ENCODE results near the gene RASGRF1.

The RASGRF1 gene

DNA sequence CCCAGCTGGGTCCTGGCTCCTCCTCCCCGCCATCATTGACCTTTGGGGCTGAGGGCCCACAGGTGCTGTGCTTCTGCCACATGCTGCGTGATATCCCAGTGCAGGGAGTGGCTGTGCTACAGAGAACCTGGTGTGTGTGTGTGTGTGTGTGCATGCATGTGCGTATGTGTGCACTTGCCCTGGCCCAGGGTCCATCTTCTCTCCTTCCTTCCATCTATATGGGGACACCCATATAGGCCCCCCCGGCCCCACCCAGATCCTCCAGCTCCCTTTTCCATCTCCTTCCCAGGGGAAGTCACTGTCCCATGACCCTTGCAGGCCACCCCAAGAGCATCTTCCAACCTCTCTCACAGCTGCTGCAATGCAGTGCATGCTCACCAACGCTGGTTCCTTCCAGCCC, 12.6 kb downstream of the RASGRF1 start:
- H3K4me3 ChIP-seq (ENCODE audit: low read depth, low read length) = no peak overlapping the region
- TF ChIP-seq CTCF (IDR thresholded peaks at IDR 0.05; ENCODE audit: low read depth, low read length) = no peak

DNA sequence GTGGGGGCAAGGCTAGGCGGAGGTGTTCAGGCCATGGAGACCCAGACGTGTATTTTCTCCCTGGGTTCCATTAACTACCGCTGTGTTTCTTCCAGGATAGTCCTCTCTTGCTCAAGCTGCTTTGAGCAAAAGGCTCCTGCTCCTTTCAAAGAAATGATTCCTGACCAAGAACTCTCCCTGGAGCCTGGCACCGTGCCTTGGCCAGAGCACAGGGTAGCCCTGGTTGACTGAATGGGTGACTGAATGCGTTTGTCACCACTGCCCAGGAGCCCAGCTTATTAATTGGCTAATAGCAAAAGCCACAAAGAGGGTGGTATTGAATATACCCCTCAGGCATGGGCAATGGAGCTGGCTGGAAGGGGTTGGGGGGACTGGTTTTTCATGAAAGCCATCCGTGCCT, 13.9 kb downstream of the RASGRF1 start:
- H3K4me3 ChIP-seq (ENCODE audit: low read depth, low read length) = no peak overlapping the region
- no peak for TF ChIP-seq CTCF (IDR thresholded peaks at IDR 0.05; ENCODE audit: low read depth, low read length)

- no peak overlapping the region for H3K4me3 ChIP-seq (ENCODE audit: low read depth, low read length)
- TF ChIP-seq CTCF (IDR thresholded peaks at IDR 0.05; ENCODE audit: low read depth, low read length) = no peak
These were observed 15.3 kb downstream of the RASGRF1 start for GRCh38 chr15:79075256-79075655.

GRCh38 chr15:79073336-79073735, 17.2 kb downstream of the RASGRF1 start:
- H3K4me3 ChIP-seq (ENCODE audit: low read depth, low read length) = no peak overlapping the region
- TF ChIP-seq CTCF (IDR thresholded peaks at IDR 0.05; ENCODE audit: low read depth, low read length) = no peak

DNA sequence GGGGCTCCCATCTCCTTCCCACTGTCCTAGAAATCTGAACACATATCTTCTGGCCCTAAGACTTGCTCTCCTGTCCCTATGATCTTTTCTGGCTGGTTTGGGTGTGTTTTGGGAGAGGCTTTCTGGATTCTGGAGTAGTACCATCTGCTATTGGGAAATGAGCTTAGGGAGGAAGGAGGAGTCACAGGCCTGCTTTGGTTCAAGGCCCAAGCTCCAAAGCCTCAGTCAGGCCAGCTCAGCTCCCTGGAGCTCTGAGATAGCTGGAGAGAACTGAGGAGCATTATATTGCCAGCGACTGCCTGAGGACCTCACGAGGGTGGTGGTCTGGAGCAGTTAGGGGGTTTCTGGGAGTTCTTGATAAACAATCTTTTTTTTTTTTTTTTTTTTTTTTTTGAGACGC, 18.7 kb downstream of the RASGRF1 start:
- no peak for TF ChIP-seq CTCF (IDR thresholded peaks at IDR 0.05; ENCODE audit: low read depth, low read length)
- H3K4me3 ChIP-seq (ENCODE audit: low read depth, low read length) = no peak overlapping the region

DNA sequence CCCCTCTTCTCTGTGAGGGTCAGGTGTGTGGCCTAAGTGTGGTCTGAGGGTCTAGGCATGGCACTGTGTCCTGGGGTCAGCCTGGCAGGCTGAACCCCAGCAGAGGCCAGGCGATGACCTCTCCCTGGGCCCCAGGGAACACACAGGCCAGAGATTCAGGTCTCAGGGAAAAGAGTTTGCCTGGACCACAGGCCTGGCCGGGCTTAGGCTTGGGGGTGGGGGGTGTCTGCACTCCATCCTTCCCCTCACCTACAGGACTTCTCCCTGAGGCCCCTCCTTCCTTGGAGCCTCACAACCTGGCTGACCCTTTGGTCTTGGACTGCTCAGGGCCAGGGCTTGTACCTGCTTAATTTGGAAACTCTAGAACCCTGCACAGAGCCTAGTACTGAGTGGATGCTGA, 21.8 kb downstream of the RASGRF1 start:
- no peak overlapping the region for H3K4me3 ChIP-seq (ENCODE audit: low read depth, low read length)
- TF ChIP-seq CTCF (IDR thresholded peaks at IDR 0.05; ENCODE audit: low read depth, low read length) = no peak

DNA sequence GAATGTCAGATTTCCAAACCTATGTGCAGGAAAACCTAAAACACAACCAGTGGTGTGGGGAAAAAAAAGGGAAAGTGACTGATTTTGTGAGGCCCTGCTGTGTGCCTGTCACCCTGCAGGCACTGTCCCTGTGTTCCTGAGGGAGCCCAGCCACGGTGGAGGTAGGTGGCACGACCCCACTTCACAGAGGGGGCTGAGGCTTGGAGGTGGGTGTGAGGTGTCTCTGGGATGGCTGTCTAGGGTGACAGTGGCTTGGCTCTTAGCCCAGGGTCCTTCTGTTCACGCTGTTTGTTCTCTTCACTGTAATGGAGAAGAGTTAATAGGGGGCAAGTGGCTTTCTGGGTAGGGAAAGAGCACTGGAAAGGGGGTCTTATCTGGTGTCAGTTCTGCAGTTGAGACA, 22.6 kb downstream of the RASGRF1 start:
- TF ChIP-seq CTCF (IDR thresholded peaks at IDR 0.05; ENCODE audit: low read depth, low read length) = no peak
- no peak overlapping the region for H3K4me3 ChIP-seq (ENCODE audit: low read depth, low read length)

Measured in WI38 (cell line).